HG02642 (cell line): Measurements from ENCODE around the gene PAIP2.
"Not testable (repeated sequence)": the region's sequence is repeated elsewhere in the genome, so short reads cannot be mapped to it uniquely, and the experiment has no call there.

Source experiments
- ATAC-seq: cut with Tn5 transposase; IDR thresholded peaks from one replicate; pipeline ENCODE4 v1.9.1; 2021; ENCODE audit warnings: mild to moderate bottlenecking; ENCODE audit not compliant: unreplicated experiment, poor library complexity

PAIP2 gene

GRCh38 chr5:139407517-139407916 is 65.9 kb downstream of the PAIP2 start:
- no peak for ATAC-seq

- no peak for ATAC-seq
These were observed 66.5 kb downstream of the PAIP2 start for GRCh38 chr5:139408191-139408590.

- ATAC-seq, result not testable (repeated sequence)
These were observed 67.5 kb downstream of the PAIP2 start for GRCh38 chr5:139409116-139409515.

GRCh38 chr5:139410121-139410992 is 68.7 kb downstream of the PAIP2 start:
- no peak for ATAC-seq

- ATAC-seq, result no peak
These were observed 69.6 kb downstream of the PAIP2 start for GRCh38 chr5:139410993-139411828.

- no peak for ATAC-seq
These were observed 71.5 kb downstream of the PAIP2 start for GRCh38 chr5:139413153-139413552.

- no peak for ATAC-seq
These were observed 72.3 kb downstream of the PAIP2 start for GRCh38 chr5:139413963-139414362.

- ATAC-seq, result no peak
These were observed 73.0 kb downstream of the PAIP2 start for GRCh38 chr5:139414581-139415130.

- no peak for ATAC-seq
These were observed 73.7 kb downstream of the PAIP2 start for GRCh38 chr5:139415221-139415861.

GRCh38 chr5:139415869-139416268 is 74.2 kb downstream of the PAIP2 start:
- ATAC-seq, result no peak

GRCh38 chr5:139416651-139417050 is 75.0 kb downstream of the PAIP2 start:
- no peak for ATAC-seq

GRCh38 chr5:139417214-139417613 is 75.6 kb downstream of the PAIP2 start:
- ATAC-seq, result no peak

- no peak for ATAC-seq
These were observed 77.1 kb downstream of the PAIP2 start for GRCh38 chr5:139418793-139419192.
